Heart right ventricle (tissue), 16 donors: Measurements from ENCODE around the gene NUDT5. TPM values are rescaled to one million over a fixed set of nuclear protein-coding genes. Genes with fewer than 3 reads are reported as not detected.

Source experiments
- ATAC-seq, 8 donors: fragments of 200-7000 bp; cut with Tn5 transposase; one replicate each; pipeline ENCODE4 v1.9.1; 2020; ENCODE audit warnings: mild to moderate bottlenecking in 8 of 8, moderate library complexity in 8 of 8, moderate number of reproducible peaks in 1 of 8
- DNase-seq, 2 donors: peaks; one replicate each; pipeline ENCODE4 v3.0.0-alpha.2; 2020
- H3K27ac ChIP-seq, 10 donors: fragments of 200-600 bp; sonication (generic) in 2 of 10; one replicate each; pipeline versions ENCODE4 v1.5.0 to v1.8.0; 2020 to 2022; ENCODE audit warnings: mild to moderate bottlenecking in 3 of 10
- H3K27me3 ChIP-seq, 7 donors: fragments of 200-600 bp; one replicate each; pipeline ENCODE4 v1.8.0; 2021 to 2022; ENCODE audit warnings: mild to moderate bottlenecking in 2 of 7
- H3K36me3 ChIP-seq, 9 donors: fragments of 200-600 bp; sonication (generic) in 1 of 9; one replicate each; pipeline versions ENCODE4 v1.5.0 to v1.8.0; 2020 to 2022; ENCODE audit warnings: mild to moderate bottlenecking in 2 of 9
- H3K4me1 ChIP-seq, 9 donors: fragments of 200-600 bp; sonication (generic) in 1 of 9; one replicate each; pipeline versions ENCODE4 v1.5.0 to v1.8.0; 2020 to 2022; ENCODE audit warnings: mild to moderate bottlenecking in 4 of 9
- H3K4me3 ChIP-seq, 10 donors: fragments of 200-600 bp; sonication (generic) in 2 of 10; one replicate each; pipeline versions ENCODE4 v1.5.0 to v1.8.0; 2020 to 2022; ENCODE audit warnings: mild to moderate bottlenecking in 7 of 10, moderate library complexity in 2 of 10
- H3K9me3 ChIP-seq, 11 donors: fragments of 200-600 bp in 10 of 11; sonication (generic) in 2 of 11; one replicate each; pipeline versions ENCODE4 v1.5.0 to v1.8.0; 2013 to 2022; ENCODE audit warnings: mild to moderate bottlenecking in 2 of 11, control low read depth in 1 of 11, moderate library complexity in 1 of 11
- WGBS, 2 donors: extraction: QIAGEN DNeasy Blood & Tissue Kit; methylation state at CpG; one replicate each; pipeline ENCODE4 v1.1.7; 2013; ENCODE audit warnings: inconsistent platforms in 1 of 2; 5-methylcytosine and 5-hydroxymethylcytosine counted together
- intact Hi-C, 10 donors: fragments of 100-400 bp; cut with DNase I; formaldehyde crosslinking; loops; one replicate each; pipeline versions ENCODE4 v1.11.1 to v1.14.2; 2022
- polyA plus RNA-seq, 2 donors: library from polyadenylated mRNA; stranded (reverse); fragments of 200-250 nt; gene quantifications; one replicate each; pipeline ENCODE4 v1.2.3, GENCODE V29; 2013
- total RNA-seq, 10 donors: library from RNA; stranded (reverse); fragmentation: NEBNext Ultra II Directional in 3 of 10; extraction: Animal tissue kit (Norgen Biotek cat#: 25700) in 3 of 10; gene quantifications; one replicate each; pipeline versions ENCODE4 v1.2.1 to v1.2.4, GENCODE V29; 2021 to 2023
- TF ChIP-seq, protein P1 (sequence below), 9 donors: fragments of 200-600 bp; sonication (generic) in 2 of 9; IDR thresholded peaks; one replicate each; pipeline versions ENCODE4 v1.5.0 to v1.8.0; 2021 to 2022; ENCODE audit warnings: antibody characterized with exemption in 9 of 9, mild to moderate bottlenecking in 5 of 9, moderate library complexity in 1 of 9
- donor health status: Arrhythmogenic right ventricular cardiomyopathy.
- donor health status: ischemic (EF 13 %, LVEDD 7.1; RV severe dilation, severe dysfunction).
- donor health status: healthy with polysubstance abuse.
- donor health status: DM: no; HTN: yes; CAD: no.
- donor health status: DM: no; HTN: no; CAD: no.
- donor health status: ischemic (EF 25% LVEDD 6.9; RV normal size, moderate dysfunction).
- donor health status: ischemic (EF 25% LVEDD 5.7; RV mildly dilated, moderate dysfunction).
- donor health status: healthy.
- donor health status: DM: yes; HTN: yes; CAD: no.
- donor health status: Ischemic cardiomyopathy.
- donor health status: ischemic (EF 35%, LVEDD 5.7; RV mildly dilated, moderate dysfunction).
- donor health status: nonischemic (EF 11% LVEDD 7.7; RV severe dilation, severe dysfunction).
- donor health status: DM: yes; HTN: yes; CAD: no.
- donor health status: PGD.
- donor health status: ischemic (EF 29% LVEDD 5.4; RV normal size, mild dysfunction).
- donor health status: nonischemic (EF 23%, LVEDD 6.1; RV moderate dilation, normal function).

NUDT5 gene
- total and polyA plus RNA-seq, 12 donors, result 3.3 to 22.9 (median 7.7) TPM

DNA sequence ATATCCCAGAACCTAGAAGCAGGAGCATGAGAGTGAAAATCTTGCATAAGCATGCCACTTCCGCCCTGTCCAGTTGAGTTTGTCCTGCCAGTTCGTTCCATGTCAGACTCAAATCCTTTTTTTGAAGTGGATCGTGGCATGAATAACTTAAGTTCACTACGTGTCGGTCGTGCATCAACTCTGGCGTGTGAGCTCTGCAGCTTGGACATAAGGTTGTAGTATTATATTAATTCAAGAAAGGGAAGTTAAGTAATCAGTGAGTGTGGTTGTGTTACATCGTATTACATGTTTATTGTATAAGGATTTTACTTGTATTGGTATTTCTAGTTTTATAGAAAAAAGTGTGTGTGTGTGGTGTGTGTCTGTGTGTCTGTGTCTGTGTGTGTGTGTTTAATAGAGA is 23.3 kb upstream of the NUDT5 start:
- no peak for DNase-seq
- 88 to 90% methylated on average over 8 of the region's 8 CpGs for WGBS, 2 donors
- peaks cover 0 to 43% (median 25%) of the 10 kb centered on the region in 9 donors for H3K4me1 ChIP-seq
- TF ChIP-seq, protein P1, sequence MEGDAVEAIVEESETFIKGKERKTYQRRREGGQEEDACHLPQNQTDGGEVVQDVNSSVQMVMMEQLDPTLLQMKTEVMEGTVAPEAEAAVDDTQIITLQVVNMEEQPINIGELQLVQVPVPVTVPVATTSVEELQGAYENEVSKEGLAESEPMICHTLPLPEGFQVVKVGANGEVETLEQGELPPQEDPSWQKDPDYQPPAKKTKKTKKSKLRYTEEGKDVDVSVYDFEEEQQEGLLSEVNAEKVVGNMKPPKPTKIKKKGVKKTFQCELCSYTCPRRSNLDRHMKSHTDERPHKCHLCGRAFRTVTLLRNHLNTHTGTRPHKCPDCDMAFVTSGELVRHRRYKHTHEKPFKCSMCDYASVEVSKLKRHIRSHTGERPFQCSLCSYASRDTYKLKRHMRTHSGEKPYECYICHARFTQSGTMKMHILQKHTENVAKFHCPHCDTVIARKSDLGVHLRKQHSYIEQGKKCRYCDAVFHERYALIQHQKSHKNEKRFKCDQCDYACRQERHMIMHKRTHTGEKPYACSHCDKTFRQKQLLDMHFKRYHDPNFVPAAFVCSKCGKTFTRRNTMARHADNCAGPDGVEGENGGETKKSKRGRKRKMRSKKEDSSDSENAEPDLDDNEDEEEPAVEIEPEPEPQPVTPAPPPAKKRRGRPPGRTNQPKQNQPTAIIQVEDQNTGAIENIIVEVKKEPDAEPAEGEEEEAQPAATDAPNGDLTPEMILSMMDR (IDR thresholded peaks at IDR 0.05), result no peak
- H3K36me3 ChIP-seq, result peaks cover 0 to 75% (median 23%) of the 10 kb centered on the region in 9 donors
- no peaks in the 10 kb centered on the region for H3K27me3 ChIP-seq
- H3K9me3 ChIP-seq, result no peaks in the 10 kb centered on the region
- intact Hi-C loops, result loop anchor here in 3 of 10 donors (5.0 kb wide), 1 partner anchor 493 kb away; no protein-coding TSS in a partner anchor
- peak overlapping the region in 1 of 10 donors; percentile 32 for H3K27ac ChIP-seq
- H3K4me3 ChIP-seq, result no peak overlapping the region
- no peak for ATAC-seq

DNA sequence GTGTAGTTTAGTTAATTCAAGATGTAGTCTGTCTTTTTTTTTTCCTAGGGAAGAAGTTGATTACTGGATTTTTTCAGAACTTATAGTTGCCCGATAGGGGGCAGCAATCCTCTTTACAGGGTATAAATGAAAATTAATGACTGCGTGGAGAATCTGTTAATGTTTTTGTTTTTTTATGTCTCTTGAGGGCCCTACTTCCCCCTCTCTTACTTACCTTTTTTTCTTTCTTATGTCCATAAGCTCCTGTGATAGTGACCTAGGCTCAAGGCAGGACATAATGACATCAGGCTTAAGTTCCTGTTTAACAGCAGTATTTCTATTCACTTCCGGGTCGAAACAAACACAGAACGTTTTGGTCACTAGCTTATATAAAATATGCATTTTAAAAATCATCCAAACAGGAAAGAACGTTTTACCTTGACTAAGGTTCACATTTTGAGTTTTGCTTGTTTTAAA is 19.1 kb upstream of the NUDT5 start:
- Histone ChIP-seq H3K36me3 (peaks cover 0 to 79% (median 39%) of the 10 kb centered on the region in 9 donors), H3K4me3 (peak overlapping the region in 4 of 10 donors; percentile 11 to 30 (median 20)), H3K9me3 (no peaks in the 10 kb centered on the region), H3K27me3 (no peaks in the 10 kb centered on the region), H3K4me1 (peaks cover 0 to 28% (median 11%) of the 10 kb centered on the region in 9 donors), H3K27ac (peak overlapping the region in 4 of 10 donors; percentile 14 to 65 (median 32))
- WGBS, 2 donors, result 26 to 34% methylated on average over 6 of the region's 6 CpGs
- intact Hi-C loops, result loop anchor here in 5 of 10 donors (5.0 kb wide), 2 partner anchors 493 to 498 kb away; no protein-coding TSS in a partner anchor
- DNase-seq (peak in 1 of 2 donors; percentile 40), ATAC-seq (peak in 7 of 8 donors; percentile 23 to 53 (median 33))
- TF ChIP-seq, protein P1 (IDR thresholded peaks at IDR 0.05), result peak; percentile 34 to 80 (median 70)

DNA sequence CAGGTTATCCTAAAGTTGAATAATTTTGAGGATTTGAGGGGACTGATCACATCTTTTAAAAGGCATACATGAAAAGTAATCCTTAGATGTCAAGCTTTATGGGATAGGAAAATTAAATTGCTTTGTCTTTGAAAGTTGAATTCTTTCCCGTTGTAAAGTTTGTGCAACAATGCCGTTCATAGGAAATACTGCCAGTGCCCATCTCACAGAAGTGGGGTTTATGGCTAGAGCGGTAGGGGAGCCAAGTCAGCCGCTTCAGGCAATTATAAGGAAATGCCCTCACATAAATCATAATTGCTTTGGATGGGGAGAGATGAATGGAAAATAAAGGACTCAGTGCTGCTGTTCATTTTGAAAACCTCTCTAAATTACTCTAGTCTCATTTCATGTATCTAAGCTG is 18.4 kb upstream of the NUDT5 start:
- Histone ChIP-seq H3K27me3 (no peaks in the 10 kb centered on the region), H3K36me3 (peaks cover 0 to 79% (median 42%) of the 10 kb centered on the region in 9 donors), H3K4me3 (no peak overlapping the region), H3K27ac (peak overlapping the region in 2 of 10 donors; percentile 14 to 65), H3K4me1 (peaks cover 0 to 21% (median 11%) of the 10 kb centered on the region in 9 donors), H3K9me3 (no peaks in the 10 kb centered on the region)
- DNase-seq, result no peak
- intact Hi-C loops, result loop anchor here in 2 of 10 donors (5.0 kb wide), 2 partner anchors 493 to 498 kb away; no protein-coding TSS in a partner anchor
- no peak for ATAC-seq
- TF ChIP-seq, protein P1 (IDR thresholded peaks at IDR 0.05), result no peak
- 85 to 87% methylated on average over 4 of the region's 4 CpGs for WGBS, 2 donors

DNA sequence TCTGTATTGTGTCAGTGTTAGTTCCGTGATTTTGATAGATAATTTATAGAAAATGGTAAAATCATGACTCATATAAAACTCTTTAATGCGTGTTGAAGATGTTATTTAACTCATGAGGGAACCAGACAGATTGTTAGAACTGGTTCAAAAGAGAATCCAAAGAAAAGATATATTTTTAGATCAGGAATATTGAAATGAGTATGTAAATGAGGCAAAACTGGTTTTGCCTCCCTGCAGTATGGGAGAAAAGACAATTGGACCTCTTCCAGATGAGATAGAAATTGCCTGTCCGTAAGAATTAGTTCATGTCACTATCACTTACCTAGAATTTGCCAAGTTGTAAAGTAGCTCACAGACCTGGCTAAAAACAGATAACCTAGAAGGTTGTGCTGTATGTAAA is 17.9 kb upstream of the NUDT5 start:
- Histone ChIP-seq H3K27ac (no peak overlapping the region), H3K36me3 (peaks cover 0 to 79% (median 38%) of the 10 kb centered on the region in 9 donors), H3K9me3 (no peaks in the 10 kb centered on the region), H3K4me3 (no peak overlapping the region), H3K27me3 (no peaks in the 10 kb centered on the region), H3K4me1 (peaks cover 0 to 21% (median 11%) of the 10 kb centered on the region in 9 donors)
- WGBS, 2 donors, result 69 to 79% methylated on average over 3 of the region's 3 CpGs
- ATAC-seq (no peak), DNase-seq (no peak)
- intact Hi-C loops, result loop anchor here in 2 of 10 donors (5.0 kb wide), 2 partner anchors 494 to 499 kb away; no protein-coding TSS in a partner anchor
- TF ChIP-seq, protein P1 (IDR thresholded peaks at IDR 0.05), result no peak
